Endothelial cell (in vitro differentiated cells): ENCODE results near the gene NLRC5. TPM values are rescaled to one million over a fixed set of nuclear protein-coding genes. Genes with fewer than 3 reads are reported as not detected.
"Not testable (repeated sequence)": the region's sequence is repeated elsewhere in the genome, so short reads cannot be mapped to it uniquely, and the experiment has no call there.

Source experiments
- DNase-seq: peaks from one replicate; pipeline ENCODE4 v3.0.0; 2021; ENCODE audit warnings: low spot score
- H3K27ac Mint-ChIP-seq: one replicate; pipeline ENCODE4 v1.8.0; 2021; ENCODE audit warnings: mixed read lengths, inconsistent platforms; ENCODE audit not compliant: unreplicated experiment
- H3K27me3 Mint-ChIP-seq: one replicate; pipeline ENCODE4 v1.8.0; 2021; ENCODE audit warnings: mild to moderate bottlenecking, moderate library complexity, mixed read lengths, inconsistent platforms; ENCODE audit not compliant: unreplicated experiment
- H3K36me3 Mint-ChIP-seq: one replicate; pipeline ENCODE4 v1.8.0; 2021; ENCODE audit warnings: mild to moderate bottlenecking, low read depth, mixed read lengths, inconsistent platforms; ENCODE audit not compliant: unreplicated experiment
- H3K4me1 Mint-ChIP-seq: one replicate; pipeline ENCODE4 v1.8.0; 2021; ENCODE audit warnings: mild to moderate bottlenecking, mixed read lengths, inconsistent platforms; ENCODE audit not compliant: unreplicated experiment
- H3K4me3 Mint-ChIP-seq: one replicate; pipeline ENCODE4 v1.8.0; 2021; ENCODE audit warnings: mild to moderate bottlenecking, mixed read lengths, inconsistent platforms; ENCODE audit not compliant: unreplicated experiment
- H3K9me3 Mint-ChIP-seq: one replicate; pipeline ENCODE4 v1.8.0; 2021; ENCODE audit warnings: mixed read lengths, inconsistent platforms; ENCODE audit not compliant: unreplicated experiment
- CTCF ChIP-seq: fragments of 200-600 bp; sonication (generic); IDR thresholded peaks from one replicate; pipeline ENCODE4 v1.5.0; 2021; ENCODE audit warnings: antibody characterized with exemption; ENCODE audit not compliant: unreplicated experiment
- total RNA-seq: library from RNA; stranded (reverse); fragmentation: NEBNext Ultra II Directional; extraction: Animal tissue kit (Norgen Biotek cat#: 25700); gene quantifications from one replicate; pipeline ENCODE4 v1.2.1, GENCODE V29; 2021; ENCODE audit not compliant: unreplicated experiment

Gene NLRC5
- total RNA-seq, 1 donor from 2014 or later: 2.4 TPM

DNA sequence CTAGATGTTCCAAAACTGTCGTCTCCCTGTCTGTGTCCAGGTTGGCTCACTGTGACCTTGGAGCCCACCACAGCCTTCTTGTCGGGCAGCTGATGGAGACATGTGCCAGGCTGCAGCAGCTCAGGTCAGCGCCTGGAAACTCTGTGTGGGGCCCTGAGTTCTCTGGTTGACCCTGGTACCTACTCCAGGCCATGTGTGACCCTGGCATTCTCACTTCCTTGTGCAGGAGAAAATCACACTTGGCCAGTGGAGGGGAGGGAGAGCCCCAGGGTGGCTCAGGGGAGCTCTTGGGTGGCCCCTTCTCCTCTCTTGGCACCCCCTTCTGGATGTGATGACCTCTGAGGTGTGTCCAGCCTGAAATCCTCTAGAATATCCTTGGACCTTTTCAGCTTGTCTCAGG lies 78.0 kb downstream of the NLRC5 start:
- Mint-ChIP-seq H3K27ac (no peak overlapping the region), H3K4me1 (no peaks in the 10 kb centered on the region), H3K36me3 (no peaks in the 10 kb centered on the region), H3K4me3 (no peak overlapping the region), H3K9me3 (no peaks in the 10 kb centered on the region), H3K27me3 (peaks cover 9% of the 10 kb centered on the region)
- no peak for TF ChIP-seq CTCF
- no peak for DNase-seq

DNA sequence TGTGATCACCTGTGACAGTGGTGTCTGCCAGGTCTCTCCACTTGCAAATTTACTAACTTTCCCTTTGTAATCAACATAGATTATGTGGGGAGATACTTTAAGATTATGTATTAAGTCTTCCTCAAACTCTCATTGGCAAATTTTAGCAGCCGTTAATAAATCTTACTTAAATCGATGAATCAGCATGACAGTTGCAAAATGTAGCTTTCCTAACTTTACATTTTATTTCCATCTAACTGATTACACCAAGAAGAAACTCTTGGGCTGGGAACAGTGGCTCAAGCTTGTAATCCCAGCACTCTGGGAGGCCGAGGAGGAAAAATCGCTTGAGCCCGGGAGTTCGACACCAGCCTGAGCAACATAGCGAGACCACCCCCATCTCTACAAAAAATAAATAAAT lies 79.7 kb downstream of the NLRC5 start:
- no peaks in the 10 kb centered on the region for H3K36me3 Mint-ChIP-seq
- H3K4me3 Mint-ChIP-seq: no peak overlapping the region
- peaks cover 11% of the 10 kb centered on the region for H3K27me3 Mint-ChIP-seq
- H3K9me3 Mint-ChIP-seq: no peaks in the 10 kb centered on the region
- no peak for DNase-seq
- TF ChIP-seq CTCF: no peak
- H3K27ac Mint-ChIP-seq: no peak overlapping the region
- no peaks in the 10 kb centered on the region for H3K4me1 Mint-ChIP-seq

- Mint-ChIP-seq H3K27me3 (peaks cover 11% of the 10 kb centered on the region), H3K4me3 (no peak overlapping the region), H3K27ac (no peak overlapping the region), H3K9me3 (no peaks in the 10 kb centered on the region), H3K4me1 (no peaks in the 10 kb centered on the region), H3K36me3 (no peaks in the 10 kb centered on the region)
- TF ChIP-seq CTCF: no peak
- no peak for DNase-seq
Measured at GRCh38 chr16:57069635-57070370, 80.4 kb downstream of the NLRC5 start.

DNA sequence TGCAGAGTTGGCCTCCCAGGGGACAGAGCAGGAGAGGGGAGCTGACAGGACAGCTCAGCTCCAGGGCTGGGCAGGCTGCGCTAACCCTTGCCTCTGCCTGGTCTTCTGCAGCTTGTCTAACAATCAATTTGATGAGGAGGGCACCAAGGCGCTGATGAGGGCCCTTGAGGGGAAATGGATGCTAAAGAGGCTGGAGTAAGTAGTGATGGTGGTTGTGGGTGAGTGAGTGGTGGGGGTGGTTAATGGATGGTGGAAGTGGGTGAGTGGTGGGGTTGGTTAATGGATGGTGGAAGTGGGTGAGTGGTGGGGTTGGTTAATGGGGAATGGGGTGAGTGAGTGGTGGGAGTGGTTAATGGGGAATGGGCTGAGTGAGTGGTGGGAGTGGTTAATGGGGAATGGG lies 81.1 kb downstream of the NLRC5 start:
- Mint-ChIP-seq H3K36me3 (no peaks in the 10 kb centered on the region), H3K27me3 (peaks cover 11% of the 10 kb centered on the region), H3K4me3 (no peak overlapping the region), H3K4me1 (no peaks in the 10 kb centered on the region), H3K27ac (no peak overlapping the region), H3K9me3 (no peaks in the 10 kb centered on the region)
- no peak for TF ChIP-seq CTCF
- no peak for DNase-seq

DNA sequence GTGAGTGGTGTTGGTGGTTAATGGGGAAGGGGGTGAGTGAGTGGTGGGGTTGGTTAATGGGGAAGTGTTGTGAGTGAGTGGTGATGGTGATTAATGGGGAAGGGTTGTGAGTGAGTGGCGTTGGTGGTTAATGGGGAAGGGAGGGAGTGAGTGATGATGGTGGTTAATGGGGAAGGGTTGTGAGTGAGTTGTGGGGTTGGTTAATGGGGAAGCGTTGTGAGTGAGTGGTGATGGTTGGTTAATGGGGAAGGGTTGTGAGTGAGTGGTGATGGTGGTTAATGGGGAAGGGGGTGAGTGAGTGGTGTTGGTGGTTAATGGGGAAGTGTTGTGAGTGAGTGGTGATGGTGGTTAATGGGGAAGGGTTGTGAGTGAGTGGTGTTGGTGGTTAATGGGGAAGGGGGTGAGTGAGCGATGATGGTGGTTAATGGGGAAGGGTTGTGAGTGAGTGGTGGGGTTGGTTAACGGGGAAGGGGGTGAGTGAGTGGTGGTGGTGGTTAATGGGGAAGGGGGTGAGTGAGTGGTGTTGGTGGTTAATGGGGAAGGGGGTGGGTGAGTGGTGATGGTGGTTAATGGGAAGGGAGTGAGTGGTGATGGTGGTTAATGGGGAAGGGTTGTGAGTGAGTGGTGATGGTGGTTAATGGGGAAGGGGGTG lies 81.8 kb downstream of the NLRC5 start:
- peaks cover 11% of the 10 kb centered on the region for H3K27me3 Mint-ChIP-seq
- H3K27ac Mint-ChIP-seq, H3K4me1 Mint-ChIP-seq, H3K4me3 Mint-ChIP-seq, H3K9me3 Mint-ChIP-seq, H3K36me3 Mint-ChIP-seq, DNase-seq: not testable (repeated sequence)
